OCI-LY3 (cell line): ENCODE data around the gene CCDC112.

Experiments
- H2AFZ ChIP-seq: fragments of 200-600, 300-600 bp; shearing (Covaris generic); 2 replicates; pipeline ENCODE4 v1.6.0; 2014; ENCODE audit warnings: antibody characterized with exemption, low read depth, low read length
- H3K27ac ChIP-seq: fragments of 200-600, 300-600 bp; sonication (generic); 2 replicates; pipeline ENCODE4 v1.5.1; 2014; ENCODE audit warnings: mild to moderate bottlenecking, low read length, moderate library complexity, mixed read lengths
- H3K27me3 ChIP-seq: fragments of 200-600, 300-600 bp; sonication (generic); 2 replicates; pipeline ENCODE4 v1.6.1; 2014; ENCODE audit warnings: low read depth, low read length, mixed read lengths
- H3K36me3 ChIP-seq: fragments of 200-600, 300-600 bp; sonication (generic); replicated peaks from 2 replicates; pipeline ENCODE3; 2014; ENCODE audit warnings: low read depth, low read length, mixed read lengths
- H3K4me1 ChIP-seq: fragments of 300-600, 200-600 bp; sonication (generic); 2 replicates; pipeline ENCODE4 v1.6.1; 2014; ENCODE audit warnings: low read length, mixed read lengths
- H3K4me2 ChIP-seq: fragments of 200-600, 300-600 bp; sonication (generic); 2 replicates; pipeline ENCODE4 v1.6.1; 2014; ENCODE audit warnings: low read length, mixed read lengths
- H3K4me3 ChIP-seq: fragments of 300-600, 200-600 bp; sonication (generic); 2 replicates; pipeline ENCODE4 v1.5.1; 2014; ENCODE audit warnings: antibody characterized with exemption, mild to moderate bottlenecking, low read length, moderate library complexity
- H3K79me2 ChIP-seq: fragments of 300-600, 200-600 bp; shearing (Covaris generic); 2 replicates; pipeline ENCODE4 v1.6.1; 2014; ENCODE audit warnings: mild to moderate bottlenecking, low read length, mixed read lengths
- H3K9ac ChIP-seq: fragments of 300-600, 200-600 bp; shearing (Covaris generic); 2 replicates; pipeline ENCODE4 v1.6.0; 2014; ENCODE audit warnings: mild to moderate bottlenecking, low read length, moderate library complexity
- H3K9me3 ChIP-seq: fragments of 200-600, 300-600 bp; shearing (Covaris generic); 2 replicates; pipeline ENCODE4 v1.6.1; 2014; ENCODE audit warnings: low read length, mixed read lengths; ENCODE audit not compliant: insufficient read depth
- H4K20me1 ChIP-seq: fragments of 200-600, 300-600 bp; sonication (generic); 2 replicates; pipeline ENCODE4 v1.6.1; 2016; ENCODE audit warnings: low read length, mixed read lengths; ENCODE audit not compliant: insufficient read depth
- EZH2phosphoT487 ChIP-seq: fragments of 200-600 bp; shearing (Covaris generic); IDR thresholded peaks from 2 replicates; pipeline ENCODE4 v1.6.1; 2018; ENCODE audit warnings: antibody characterized with exemption, mixed run types, low read depth
- TF ChIP-seq, protein P1 (sequence below): fragments of 200-600, 300-600 bp; sonication (generic); IDR thresholded peaks from 2 replicates; pipeline ENCODE4 v1.5.1; 2014; ENCODE audit warnings: antibody characterized with exemption, low read length, low read depth

CCDC112 gene

DNA sequence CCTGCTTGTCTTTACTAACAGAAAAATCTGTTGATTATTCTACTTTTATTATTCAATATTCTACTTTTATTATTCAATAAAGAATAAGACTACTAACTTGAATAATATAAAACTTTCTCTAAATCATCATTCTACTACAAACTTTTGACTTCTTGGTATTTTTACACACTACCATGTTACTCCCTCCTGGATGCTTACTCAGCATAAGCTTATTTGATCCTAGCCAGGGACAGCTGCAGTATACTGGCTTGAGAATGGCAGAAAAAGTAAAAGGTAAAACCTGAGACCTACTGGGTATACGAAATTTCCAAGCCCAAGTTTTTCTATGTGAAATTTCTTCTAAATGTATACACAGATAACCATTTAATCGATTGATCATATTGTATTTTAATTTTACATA lies 59.9 kb downstream of the CCDC112 start:
- peaks cover 2% of the 10 kb centered on the region; the same call in 1 of the 2 replicates for H3K4me1 ChIP-seq
- H3K36me3 ChIP-seq, result peaks cover 17% of the 10 kb centered on the region
- no peaks in the 10 kb centered on the region for H3K79me2 ChIP-seq
- no peaks in the 10 kb centered on the region for H3K9me3 ChIP-seq
- no peak overlapping the region for H3K9ac ChIP-seq
- no peak overlapping the region for H3K4me2 ChIP-seq
- H3K27ac ChIP-seq, result no peak overlapping the region
- H3K4me3 ChIP-seq, result no peak overlapping the region
- no peak overlapping the region for H2AFZ ChIP-seq
- no peaks in the 10 kb centered on the region for H3K27me3 ChIP-seq
- no peak for TF ChIP-seq EZH2phosphoT487
- TF ChIP-seq, protein P1, sequence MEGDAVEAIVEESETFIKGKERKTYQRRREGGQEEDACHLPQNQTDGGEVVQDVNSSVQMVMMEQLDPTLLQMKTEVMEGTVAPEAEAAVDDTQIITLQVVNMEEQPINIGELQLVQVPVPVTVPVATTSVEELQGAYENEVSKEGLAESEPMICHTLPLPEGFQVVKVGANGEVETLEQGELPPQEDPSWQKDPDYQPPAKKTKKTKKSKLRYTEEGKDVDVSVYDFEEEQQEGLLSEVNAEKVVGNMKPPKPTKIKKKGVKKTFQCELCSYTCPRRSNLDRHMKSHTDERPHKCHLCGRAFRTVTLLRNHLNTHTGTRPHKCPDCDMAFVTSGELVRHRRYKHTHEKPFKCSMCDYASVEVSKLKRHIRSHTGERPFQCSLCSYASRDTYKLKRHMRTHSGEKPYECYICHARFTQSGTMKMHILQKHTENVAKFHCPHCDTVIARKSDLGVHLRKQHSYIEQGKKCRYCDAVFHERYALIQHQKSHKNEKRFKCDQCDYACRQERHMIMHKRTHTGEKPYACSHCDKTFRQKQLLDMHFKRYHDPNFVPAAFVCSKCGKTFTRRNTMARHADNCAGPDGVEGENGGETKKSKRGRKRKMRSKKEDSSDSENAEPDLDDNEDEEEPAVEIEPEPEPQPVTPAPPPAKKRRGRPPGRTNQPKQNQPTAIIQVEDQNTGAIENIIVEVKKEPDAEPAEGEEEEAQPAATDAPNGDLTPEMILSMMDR, result no peak
- H4K20me1 ChIP-seq, result no peaks in the 10 kb centered on the region

DNA sequence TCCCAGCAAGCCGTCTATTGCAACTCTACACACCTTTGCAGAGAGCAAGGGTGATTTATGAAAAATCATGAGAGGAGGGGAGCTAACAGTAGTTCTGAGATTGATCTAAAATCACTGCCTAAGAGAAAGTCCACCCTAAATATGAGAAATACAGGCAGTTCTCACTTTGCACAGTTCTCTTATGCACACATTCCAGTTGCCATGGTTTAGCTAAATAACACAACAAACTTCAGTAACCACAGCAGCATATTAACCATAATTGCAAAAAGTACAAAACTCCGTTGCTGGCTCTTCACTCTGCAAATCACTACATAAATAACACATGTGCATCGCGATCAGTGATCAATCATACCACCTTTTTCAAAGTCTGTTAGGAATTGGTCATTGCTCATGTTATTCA lies 64.9 kb downstream of the CCDC112 start:
- H3K36me3 ChIP-seq, result peaks cover 15% of the 10 kb centered on the region
- no peaks in the 10 kb centered on the region for H4K20me1 ChIP-seq
- peaks cover 14% of the 10 kb centered on the region for H3K4me1 ChIP-seq
- no peaks in the 10 kb centered on the region for H3K27me3 ChIP-seq
- H2AFZ ChIP-seq, result no peak overlapping the region
- H3K79me2 ChIP-seq, result no peaks in the 10 kb centered on the region
- no peaks in the 10 kb centered on the region for H3K9me3 ChIP-seq
- no peak overlapping the region for H3K4me3 ChIP-seq
- no peak overlapping the region for H3K9ac ChIP-seq
- TF ChIP-seq, protein P1, result no peak
- no peak for TF ChIP-seq EZH2phosphoT487
- no peak overlapping the region for H3K27ac ChIP-seq
- H3K4me2 ChIP-seq, result no peak overlapping the region

DNA sequence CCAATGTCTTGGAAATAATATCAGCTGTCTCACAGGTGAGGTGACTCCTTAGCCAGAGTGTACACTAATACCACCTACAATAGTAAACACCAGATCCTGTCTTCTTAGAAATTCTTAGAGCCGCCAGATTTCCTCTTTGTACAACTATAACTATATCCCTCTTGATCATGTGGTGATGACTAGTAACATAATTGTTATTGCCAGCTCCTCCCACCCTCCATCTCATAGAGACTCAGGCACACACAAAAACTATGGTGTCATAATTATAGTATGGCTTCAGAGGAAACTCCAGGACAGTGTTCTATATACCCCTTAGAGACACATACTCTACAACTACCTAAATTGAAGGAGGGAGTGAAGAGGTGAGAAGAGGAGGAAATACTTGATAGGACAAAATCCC lies 66.8 kb downstream of the CCDC112 start:
- H3K27ac ChIP-seq, result no peak overlapping the region
- H3K4me3 ChIP-seq, result no peak overlapping the region
- peaks cover 16% of the 10 kb centered on the region for H3K4me1 ChIP-seq
- H3K9me3 ChIP-seq, result no peaks in the 10 kb centered on the region
- H3K4me2 ChIP-seq, result no peak overlapping the region
- H4K20me1 ChIP-seq, result no peaks in the 10 kb centered on the region
- H3K27me3 ChIP-seq, result no peaks in the 10 kb centered on the region
- H2AFZ ChIP-seq, result no peak overlapping the region
- no peak overlapping the region for H3K9ac ChIP-seq
- no peak for TF ChIP-seq EZH2phosphoT487
- TF ChIP-seq, protein P1, result no peak
- H3K36me3 ChIP-seq, result peaks cover 15% of the 10 kb centered on the region
- H3K79me2 ChIP-seq, result no peaks in the 10 kb centered on the region

DNA sequence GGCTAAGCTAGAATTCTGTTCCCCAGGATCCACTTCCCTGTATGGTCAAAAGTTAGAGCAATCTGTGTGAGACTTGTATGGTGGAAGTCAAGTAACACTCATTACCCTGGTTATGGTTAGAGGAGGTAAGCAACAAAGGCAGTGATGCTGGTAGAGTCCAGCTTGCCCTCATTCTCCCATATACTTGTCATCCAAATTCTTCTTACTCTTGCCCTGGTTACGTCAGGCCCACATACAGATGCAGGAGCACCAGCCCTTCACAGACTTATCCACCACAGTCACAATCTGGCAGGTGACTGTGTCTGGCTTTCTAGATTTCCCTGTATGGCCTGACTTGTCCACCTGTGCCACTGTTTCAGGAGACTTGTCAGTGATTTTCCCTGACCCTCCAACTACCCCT lies 69.2 kb downstream of the CCDC112 start:
- Histone ChIP-seq H3K27me3 (no peaks in the 10 kb centered on the region), H2AFZ (no peak overlapping the region), H3K27ac (no peak overlapping the region), H3K9ac (no peak overlapping the region), H3K9me3 (no peaks in the 10 kb centered on the region), H4K20me1 (no peaks in the 10 kb centered on the region), H3K36me3 (peaks cover 18% of the 10 kb centered on the region), H3K4me1 (peaks cover 26% of the 10 kb centered on the region), H3K4me3 (no peak overlapping the region), H3K4me2 (no peak overlapping the region), H3K79me2 (no peaks in the 10 kb centered on the region)
- TF ChIP-seq EZH2phosphoT487, result no peak
- TF ChIP-seq, protein P1, result no peak
